Breast epithelium (tissue), 4 donors: Measurements from ENCODE around the gene FGF6. TPM values are rescaled to one million over a fixed set of nuclear protein-coding genes. Genes with fewer than 3 reads are reported as not detected.
"Not testable (repeated sequence)": the region's sequence is repeated elsewhere in the genome, so short reads cannot be mapped to it uniquely, and the experiment has no call there.

Experiments
- DNase-seq, 2 donors: peaks; one replicate each; pipeline ENCODE4 v3.0.0-alpha.2; 2019; ENCODE audit warnings: low spot score in 2 of 2
- H3K27ac ChIP-seq, 2 donors: fragments of 200-600 bp; sonication (generic) in 1 of 2; one replicate each; pipeline ENCODE4 v1.5.1; 2016 to 2019; ENCODE audit warnings: mild to moderate bottlenecking in 1 of 2
- H3K27me3 ChIP-seq, 2 donors: fragments of 200-600 bp; sonication (generic) in 1 of 2; one replicate each; pipeline versions ENCODE4 v1.5.1 to v1.6.0; 2017 to 2019; ENCODE audit warnings: control low read depth in 1 of 2, mild to moderate bottlenecking in 1 of 2
- H3K36me3 ChIP-seq: fragments of 200-600 bp; one replicate; pipeline ENCODE4 v1.5.1; 2019
- H3K4me1 ChIP-seq, 2 donors: fragments of 200-600 bp; sonication (generic); one replicate each; pipeline ENCODE4 v1.5.1; 2016 to 2019; ENCODE audit warnings: control low read depth in 1 of 2
- H3K4me3 ChIP-seq, 3 donors: fragments of 200-600 bp; sonication (generic); 1 replicate in 2 of 3; 2 replicates in 1 of 3; pipeline ENCODE4 v1.5.1; 2016 to 2019; ENCODE audit warnings: mild to moderate bottlenecking in 3 of 3, moderate library complexity in 2 of 3
- H3K9me3 ChIP-seq, 2 donors: fragments of 200-600 bp; sonication (generic) in 1 of 2; one replicate each; pipeline ENCODE4 v1.5.1; 2016 to 2019; ENCODE audit warnings: control low read depth in 1 of 2
- CTCF ChIP-seq, 3 donors: fragments of 450-650 bp; IDR thresholded peaks; one replicate each; pipeline ENCODE4 v1.5.1; 2016 to 2017; ENCODE audit warnings: antibody characterized with exemption in 3 of 3, mild to moderate bottlenecking in 3 of 3, moderate library complexity in 3 of 3
- POLR2A ChIP-seq: fragments of 450-650 bp; IDR thresholded peaks from one replicate; pipeline ENCODE4 v1.6.1; 2016; ENCODE audit warnings: antibody characterized with exemption, mild to moderate bottlenecking, moderate library complexity
- POLR2AphosphoS5 ChIP-seq, 3 donors: sonication (generic); formaldehyde crosslinking; IDR thresholded peaks; one replicate each; pipeline ENCODE4 v1.6.1; 2017; ENCODE audit warnings: antibody characterized with exemption in 3 of 3
- intact Hi-C: fragments of 100-400 bp; cut with DNase I; formaldehyde crosslinking; loops from one replicate; pipeline ENCODE4 v1.15.1; 2023; ENCODE audit warnings: low total_unique reads
- total RNA-seq, 3 donors: library from RNA; depleted of rRNA; stranded (reverse); fragments of >200 nt; gene quantifications; one replicate each; pipeline ENCODE4 v1.1.0, GENCODE V29; 2016

FGF6 gene
- total RNA-seq, 3 donors from 2014 or later = not detected

GRCh38 chr12:4412465-4412864, 33.1 kb downstream of the FGF6 start:
- no peaks in the 10 kb centered on the region for H3K36me3 ChIP-seq
- DNase-seq = no peak
- intact Hi-C loops = no loop called here
- no peaks in the 10 kb centered on the region for H3K4me1 ChIP-seq
- peaks cover 0 to 20% of the 10 kb centered on the region in 2 donors for H3K27me3 ChIP-seq
- no peaks in the 10 kb centered on the region for H3K9me3 ChIP-seq
- TF ChIP-seq POLR2A (no peak), POLR2AphosphoS5 (IDR thresholded peaks at IDR 0.05) (no peak), CTCF (IDR thresholded peaks at IDR 0.05) (no peak)
- no peak overlapping the region for H3K27ac ChIP-seq
- no peak overlapping the region for H3K4me3 ChIP-seq

- Histone ChIP-seq H3K27me3 (peaks cover 0 to 17% of the 10 kb centered on the region in 2 donors), H3K27ac (no peak overlapping the region), H3K9me3 (no peaks in the 10 kb centered on the region), H3K36me3 (no peaks in the 10 kb centered on the region), H3K4me1 (no peaks in the 10 kb centered on the region), H3K4me3 (no peak overlapping the region)
- TF ChIP-seq POLR2AphosphoS5 (IDR thresholded peaks at IDR 0.05) (no peak), CTCF (IDR thresholded peaks at IDR 0.05) (no peak), POLR2A (no peak)
- DNase-seq = no peak
- intact Hi-C loops = no loop called here
Measured at GRCh38 chr12:4412056-4412455, 33.6 kb downstream of the FGF6 start.

GRCh38 chr12:4407136-4407535, 38.5 kb downstream of the FGF6 start:
- no peak overlapping the region for H3K27ac ChIP-seq
- H3K4me1 ChIP-seq = no peaks in the 10 kb centered on the region
- no peaks in the 10 kb centered on the region for H3K36me3 ChIP-seq
- no peak overlapping the region for H3K4me3 ChIP-seq
- H3K9me3 ChIP-seq = no peaks in the 10 kb centered on the region
- intact Hi-C loops = no loop called here
- H3K27me3 ChIP-seq = peaks cover 0 to 3% of the 10 kb centered on the region in 2 donors
- TF ChIP-seq CTCF (IDR thresholded peaks at IDR 0.05) = no peak
- no peak for TF ChIP-seq POLR2AphosphoS5 (IDR thresholded peaks at IDR 0.05)
- TF ChIP-seq POLR2A = no peak
- no peak for DNase-seq

GRCh38 chr12:4404877-4405637, 40.6 kb downstream of the FGF6 start:
- H3K9me3 ChIP-seq, DNase-seq, intact Hi-C loops, H3K27me3 ChIP-seq, H3K36me3 ChIP-seq, H3K27ac ChIP-seq, H3K4me3 ChIP-seq, H3K4me1 ChIP-seq: not testable (repeated sequence)

- Histone ChIP-seq H3K4me1 (no peaks in the 10 kb centered on the region), H3K9me3 (no peaks in the 10 kb centered on the region), H3K27ac (no peak overlapping the region), H3K27me3 (no peaks in the 10 kb centered on the region), H3K4me3 (no peak overlapping the region), H3K36me3 (no peaks in the 10 kb centered on the region)
- DNase-seq = no peak
- TF ChIP-seq CTCF (IDR thresholded peaks at IDR 0.05) = no peak
- TF ChIP-seq POLR2A = no peak
- no peak for TF ChIP-seq POLR2AphosphoS5 (IDR thresholded peaks at IDR 0.05)
- intact Hi-C loops = no loop called here
Measured at GRCh38 chr12:4402996-4403395, 42.6 kb downstream of the FGF6 start.
